Measurements from ENCODE around the gene TSPAN12.

The TSPAN12 gene

DNA sequence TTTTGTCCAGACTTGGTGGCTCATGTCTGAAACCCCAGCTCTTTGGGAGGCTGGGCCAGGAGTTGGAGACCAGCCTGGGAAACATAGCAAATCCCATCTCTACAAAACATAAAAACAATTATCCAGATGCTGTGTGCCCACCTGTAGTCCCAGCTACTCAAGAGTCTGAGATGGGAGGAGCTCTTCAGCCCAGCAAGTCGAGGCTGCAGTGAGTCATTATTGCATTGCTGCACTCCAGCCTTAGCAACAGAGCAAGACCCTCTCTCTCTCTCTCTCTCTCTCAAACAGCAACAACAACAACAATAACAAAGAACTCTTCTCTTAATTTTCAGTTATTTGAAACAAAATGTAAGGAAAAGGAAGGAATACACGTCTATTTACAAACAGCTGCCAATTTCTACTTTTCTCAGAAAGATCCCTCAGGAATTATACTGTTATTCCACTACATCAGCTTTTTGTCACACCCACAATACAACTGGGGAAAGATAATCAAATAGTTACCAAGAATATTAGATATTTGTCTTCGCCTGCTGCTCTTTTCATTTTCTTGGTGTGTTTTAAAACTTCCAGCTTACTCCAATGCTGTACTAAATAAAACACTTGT is 5.1 kb upstream of the TSPAN12 start:
- DNase-seq (ENCODE audit: low read depth), result no peak
- TF ChIP-seq, protein P1, sequence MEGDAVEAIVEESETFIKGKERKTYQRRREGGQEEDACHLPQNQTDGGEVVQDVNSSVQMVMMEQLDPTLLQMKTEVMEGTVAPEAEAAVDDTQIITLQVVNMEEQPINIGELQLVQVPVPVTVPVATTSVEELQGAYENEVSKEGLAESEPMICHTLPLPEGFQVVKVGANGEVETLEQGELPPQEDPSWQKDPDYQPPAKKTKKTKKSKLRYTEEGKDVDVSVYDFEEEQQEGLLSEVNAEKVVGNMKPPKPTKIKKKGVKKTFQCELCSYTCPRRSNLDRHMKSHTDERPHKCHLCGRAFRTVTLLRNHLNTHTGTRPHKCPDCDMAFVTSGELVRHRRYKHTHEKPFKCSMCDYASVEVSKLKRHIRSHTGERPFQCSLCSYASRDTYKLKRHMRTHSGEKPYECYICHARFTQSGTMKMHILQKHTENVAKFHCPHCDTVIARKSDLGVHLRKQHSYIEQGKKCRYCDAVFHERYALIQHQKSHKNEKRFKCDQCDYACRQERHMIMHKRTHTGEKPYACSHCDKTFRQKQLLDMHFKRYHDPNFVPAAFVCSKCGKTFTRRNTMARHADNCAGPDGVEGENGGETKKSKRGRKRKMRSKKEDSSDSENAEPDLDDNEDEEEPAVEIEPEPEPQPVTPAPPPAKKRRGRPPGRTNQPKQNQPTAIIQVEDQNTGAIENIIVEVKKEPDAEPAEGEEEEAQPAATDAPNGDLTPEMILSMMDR (IDR thresholded peaks at IDR 0.05; ENCODE audit: control insufficient read depth, extremely low read depth, insufficient read depth), result no peak
- no peak overlapping the region for H3K4me3 ChIP-seq (ENCODE audit: low read depth, low read length)

DNA sequence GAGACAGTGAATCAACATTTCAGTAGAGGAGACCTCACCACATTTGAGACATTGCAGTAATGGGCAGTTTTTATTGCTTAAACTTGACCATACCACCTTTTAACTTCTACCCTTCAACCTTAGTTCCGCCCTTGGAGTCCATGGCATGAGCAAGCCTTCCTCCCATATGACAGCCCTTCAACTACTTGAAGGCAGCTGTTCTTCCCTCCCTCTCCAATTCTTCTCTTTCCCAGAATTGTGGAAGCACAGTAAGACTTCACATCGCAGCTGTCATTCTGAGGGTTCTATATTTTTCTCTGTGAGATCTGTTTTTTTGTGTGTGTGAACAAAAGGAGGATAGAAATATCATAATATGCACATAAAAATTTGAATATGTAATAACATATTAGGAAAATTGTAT is 2.2 kb upstream of the TSPAN12 start:
- H3K4me3 ChIP-seq (ENCODE audit: low read depth, low read length), result no peak overlapping the region
- DNase-seq (ENCODE audit: low read depth), result no peak
- TF ChIP-seq, protein P1 (IDR thresholded peaks at IDR 0.05; ENCODE audit: control insufficient read depth, extremely low read depth, insufficient read depth), result no peak

DNA sequence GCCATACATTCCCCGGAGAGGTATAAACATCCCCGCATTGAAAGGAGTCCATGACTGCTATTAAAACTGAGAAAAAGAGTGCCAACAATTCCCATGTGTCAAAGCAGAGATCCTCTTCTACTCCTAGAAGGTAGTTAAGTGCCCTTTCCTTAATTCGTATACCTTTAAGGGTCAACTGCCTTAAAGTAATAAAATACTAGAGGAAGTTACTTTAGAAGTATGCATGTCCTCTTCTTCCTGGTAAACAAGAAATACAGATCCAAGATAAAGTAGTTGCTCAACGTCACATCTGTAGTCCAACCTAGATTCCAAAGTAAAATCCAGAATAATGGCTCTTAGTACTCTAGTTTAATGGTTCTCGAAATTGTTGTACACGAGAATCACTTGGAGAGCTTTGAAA is 1.5 kb upstream of the TSPAN12 start:
- no peak overlapping the region for H3K4me3 ChIP-seq (ENCODE audit: low read depth, low read length)
- TF ChIP-seq, protein P1 (IDR thresholded peaks at IDR 0.05; ENCODE audit: control insufficient read depth, extremely low read depth, insufficient read depth), result no peak

DNA sequence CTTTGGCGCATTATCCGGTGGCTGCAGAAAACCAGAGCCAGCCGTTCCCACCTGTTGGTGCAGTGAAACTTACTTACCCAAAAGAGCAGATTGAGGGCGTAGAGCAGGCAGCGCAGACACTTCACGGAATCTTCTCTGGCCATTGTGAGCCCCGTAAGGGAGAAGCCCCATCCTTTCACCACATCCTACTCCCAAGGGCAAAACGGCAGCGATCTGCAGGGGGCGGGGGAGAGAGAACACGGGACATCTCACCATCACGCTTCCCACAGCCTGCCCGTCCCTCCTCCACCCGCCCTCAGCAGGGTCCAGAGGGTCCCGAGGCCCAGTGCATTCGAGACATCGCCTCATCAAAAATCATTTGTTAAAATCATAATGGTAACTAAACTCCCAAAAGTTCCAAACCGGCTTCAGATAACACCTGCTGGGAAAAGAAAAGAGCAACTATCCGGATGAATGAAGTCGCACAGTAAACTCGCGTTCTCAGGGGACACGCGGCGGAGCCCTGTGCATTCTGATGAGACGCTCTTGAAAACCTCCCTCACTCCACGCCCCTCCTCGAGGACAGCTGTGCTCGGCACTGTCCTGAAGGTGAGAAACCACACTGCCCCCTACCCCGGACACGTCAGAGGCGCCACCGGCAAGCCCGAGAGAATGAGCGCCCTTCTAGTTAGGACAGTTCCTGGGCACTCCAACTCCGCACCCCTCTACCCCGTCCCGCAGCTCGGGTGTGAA is 1.2 kb downstream of the TSPAN12 start:
- TF ChIP-seq, protein P1 (IDR thresholded peaks at IDR 0.05; ENCODE audit: control insufficient read depth, extremely low read depth, insufficient read depth), result no peak

More for the DNA sequence above, 1.5 kb upstream of the TSPAN12 start:
- DNase-seq (ENCODE audit: low read depth), result no peak

DNA sequence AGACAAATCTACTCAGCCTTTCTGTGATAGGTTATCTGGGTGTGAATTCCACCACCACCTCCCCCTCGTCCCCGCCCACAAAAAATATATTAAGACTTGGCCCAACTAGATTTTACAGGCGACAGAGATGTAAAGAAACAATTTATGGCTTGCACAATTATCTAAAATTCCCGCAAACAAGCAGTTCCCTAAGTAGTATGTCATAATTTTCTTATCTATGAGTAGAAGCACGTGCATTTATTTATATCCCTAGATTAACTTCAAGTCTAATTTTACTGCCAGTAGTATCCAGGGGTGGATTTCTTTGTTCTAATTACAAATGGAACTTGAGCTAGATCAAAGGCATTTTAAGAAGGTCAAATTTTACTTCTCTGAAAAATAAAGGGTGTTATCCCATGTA is 1.7 kb downstream of the TSPAN12 start:
- DNase-seq (ENCODE audit: low read depth), result no peak
- TF ChIP-seq, protein P1 (IDR thresholded peaks at IDR 0.05; ENCODE audit: control insufficient read depth, extremely low read depth, insufficient read depth), result no peak
- H3K4me3 ChIP-seq (ENCODE audit: low read depth, low read length), result no peak overlapping the region

More for the DNA sequence above, 1.2 kb downstream of the TSPAN12 start:
- DNase-seq (ENCODE audit: low read depth), result no peak
- H3K4me3 ChIP-seq (ENCODE audit: low read depth, low read length), result no peak overlapping the region

DNA sequence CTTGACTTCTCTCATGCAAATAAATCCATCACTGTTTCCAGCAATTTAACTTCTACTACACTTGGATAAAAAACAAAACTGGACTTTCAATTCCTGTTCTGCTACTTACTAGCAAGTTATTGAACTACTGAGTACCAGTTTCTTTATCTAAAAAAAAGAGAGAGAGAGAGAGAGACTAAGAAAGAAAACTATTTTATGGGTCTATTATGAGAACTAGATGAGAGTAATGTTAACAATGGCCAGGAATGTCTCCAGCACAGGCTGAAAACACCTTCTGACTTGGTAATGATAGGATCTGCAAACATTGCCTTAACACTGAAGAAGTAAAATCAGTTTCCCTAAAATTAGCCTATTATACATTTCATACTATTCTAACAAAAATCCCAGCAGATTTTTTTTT is 5.2 kb downstream of the TSPAN12 start:
- H3K4me3 ChIP-seq (ENCODE audit: low read depth, low read length), result no peak overlapping the region
- TF ChIP-seq, protein P1 (IDR thresholded peaks at IDR 0.05; ENCODE audit: control insufficient read depth, extremely low read depth, insufficient read depth), result no peak
- peak; percentile 85 for DNase-seq (ENCODE audit: low read depth)
